ENCODE results near the gene HSPA4.
"Not testable (repeated sequence)": the region's sequence is repeated elsewhere in the genome, so short reads cannot be mapped to it uniquely, and the experiment has no call there.

The HSPA4 gene

GRCh38 chr5:133051061-133051541 is 712 bp upstream of the HSPA4 start:
- DNase-seq, result no peak

GRCh38 chr5:133052317-133053175 is 733 bp downstream of the HSPA4 start:
- no peak for DNase-seq

GRCh38 chr5:133053448-133053847 is 1.6 kb downstream of the HSPA4 start:
- DNase-seq, result no peak

- no peak for DNase-seq
These were observed 3.1 kb downstream of the HSPA4 start for GRCh38 chr5:133054697-133055471.

- no peak for DNase-seq
These were observed 5.1 kb downstream of the HSPA4 start for GRCh38 chr5:133056891-133057290.

GRCh38 chr5:133059621-133060020 is 7.8 kb downstream of the HSPA4 start:
- DNase-seq, result no peak

- no peak for DNase-seq
These were observed 10.5 kb downstream of the HSPA4 start for GRCh38 chr5:133062276-133062675.

GRCh38 chr5:133063965-133064364 is 12.2 kb downstream of the HSPA4 start:
- DNase-seq, result no peak

- DNase-seq, result no peak
These were observed 13.7 kb downstream of the HSPA4 start for GRCh38 chr5:133065471-133065870.

- no peak for DNase-seq
These were observed 14.2 kb downstream of the HSPA4 start for GRCh38 chr5:133066045-133066444.

GRCh38 chr5:133072021-133072420 is 20.2 kb downstream of the HSPA4 start:
- no peak for DNase-seq

- DNase-seq, result no peak
These were observed 24.0 kb downstream of the HSPA4 start for GRCh38 chr5:133075572-133076536.

- no peak for DNase-seq
These were observed 27.2 kb downstream of the HSPA4 start for GRCh38 chr5:133079048-133079447.

- DNase-seq, result no peak
These were observed 29.2 kb downstream of the HSPA4 start for GRCh38 chr5:133081036-133081435.

- no peak for DNase-seq
These were observed 29.9 kb downstream of the HSPA4 start for GRCh38 chr5:133081703-133082102.

- no peak for DNase-seq
These were observed 30.3 kb downstream of the HSPA4 start for GRCh38 chr5:133082128-133082527.

- DNase-seq, result no peak
These were observed 32.1 kb downstream of the HSPA4 start for GRCh38 chr5:133083901-133084300.

GRCh38 chr5:133085171-133085570 is 33.4 kb downstream of the HSPA4 start:
- DNase-seq, result not testable (repeated sequence)

GRCh38 chr5:133086366-133086875 is 34.6 kb downstream of the HSPA4 start:
- no peak for DNase-seq

GRCh38 chr5:133088064-133088463 is 36.3 kb downstream of the HSPA4 start:
- DNase-seq, result no peak

GRCh38 chr5:133091034-133091433 is 39.2 kb downstream of the HSPA4 start:
- no peak for DNase-seq

- no peak for DNase-seq
These were observed 54.5 kb downstream of the HSPA4 start for GRCh38 chr5:133106343-133106742.
